HG02943 (cell line): ENCODE measurements around the gene PLG.
"Not testable (repeated sequence)": the region's sequence is repeated elsewhere in the genome, so short reads cannot be mapped to it uniquely, and the experiment has no call there.

Source experiments
- ATAC-seq: cut with Tn5 transposase; IDR thresholded peaks from one replicate; pipeline ENCODE4 v1.9.1; 2021; ENCODE audit warnings: mild to moderate bottlenecking, low read depth, moderate library complexity; ENCODE audit not compliant: unreplicated experiment

PLG gene

GRCh38 chr6:160701918-160702680 is at the start of gene PLG:
Gene PLG (plus strand): TSS chr6:160702244. CDS start chr6:160702305, 61 bp downstream.
- ATAC-seq: not testable (repeated sequence)

- no peak for ATAC-seq
Measured at GRCh38 chr6:160659562-160659961, 42.5 kb upstream of the PLG start.

GRCh38 chr6:160661216-160661615 is 40.8 kb upstream of the PLG start:
- no peak for ATAC-seq

- ATAC-seq: no peak
Measured at GRCh38 chr6:160662429-160662828, 39.6 kb upstream of the PLG start.

GRCh38 chr6:160662842-160663241 is 39.2 kb upstream of the PLG start:
- no peak for ATAC-seq

GRCh38 chr6:160664198-160664597 is 37.8 kb upstream of the PLG start, which contains the start of gene LPA:
Gene LPA (minus strand): TSS chr6:160664275. CDS start chr6:160664214, 61 bp downstream.
- ATAC-seq: not testable (repeated sequence)

- ATAC-seq: no peak
Measured at GRCh38 chr6:160667639-160668481, 34.2 kb upstream of the PLG start.

- ATAC-seq: no peak
Measured at GRCh38 chr6:160668589-160668988, 33.5 kb upstream of the PLG start.

- ATAC-seq: not testable (repeated sequence)
Measured at GRCh38 chr6:160676418-160676817, 25.6 kb upstream of the PLG start.

- ATAC-seq: no peak
Measured at GRCh38 chr6:160678230-160678629, 23.8 kb upstream of the PLG start.

- no peak for ATAC-seq
Measured at GRCh38 chr6:160678744-160679401, 23.2 kb upstream of the PLG start.

- ATAC-seq: no peak
Measured at GRCh38 chr6:160679402-160679769, 22.7 kb upstream of the PLG start.

- not testable (repeated sequence) for ATAC-seq
Measured at GRCh38 chr6:160685101-160685761, 16.8 kb upstream of the PLG start.

GRCh38 chr6:160685762-160686450 is 16.1 kb upstream of the PLG start:
- no peak for ATAC-seq

GRCh38 chr6:160690458-160690857 is 11.6 kb upstream of the PLG start:
- ATAC-seq: no peak

GRCh38 chr6:160691617-160692016 is 10.4 kb upstream of the PLG start:
- ATAC-seq: no peak

- no peak for ATAC-seq
Measured at GRCh38 chr6:160692369-160692959, 9.6 kb upstream of the PLG start.

- ATAC-seq: not testable (repeated sequence)
Measured at GRCh38 chr6:160695025-160695424, 7.0 kb upstream of the PLG start.

GRCh38 chr6:160695622-160696021 is 6.4 kb upstream of the PLG start:
- not testable (repeated sequence) for ATAC-seq
